Measurements from ENCODE around the gene CIAO3.
"Not testable (repeated sequence)": the region's sequence is repeated elsewhere in the genome, so short reads cannot be mapped to it uniquely, and the experiment has no call there.

CIAO3 gene

DNA sequence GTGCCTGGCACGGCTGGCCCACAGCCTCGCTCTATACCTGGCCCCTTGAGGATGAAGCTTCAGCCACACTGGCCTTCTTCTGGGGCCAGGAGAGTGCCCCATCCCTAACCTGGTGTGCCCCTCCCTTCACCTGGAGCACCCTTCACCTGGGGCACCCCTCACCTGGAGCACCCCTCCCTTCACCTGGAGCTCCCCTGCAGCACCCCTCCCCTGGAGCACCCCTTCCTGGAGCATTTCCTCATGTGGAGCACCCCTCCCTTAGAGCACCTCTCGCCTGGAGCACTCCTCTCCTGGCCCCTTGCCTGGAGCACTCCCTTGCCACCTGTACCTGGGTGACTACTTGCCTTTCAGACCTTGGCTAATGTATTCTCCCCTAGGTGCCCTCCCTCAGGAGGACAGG, 32.8 kb downstream of the CIAO3 start:
- DNase-seq = no peak

DNA sequence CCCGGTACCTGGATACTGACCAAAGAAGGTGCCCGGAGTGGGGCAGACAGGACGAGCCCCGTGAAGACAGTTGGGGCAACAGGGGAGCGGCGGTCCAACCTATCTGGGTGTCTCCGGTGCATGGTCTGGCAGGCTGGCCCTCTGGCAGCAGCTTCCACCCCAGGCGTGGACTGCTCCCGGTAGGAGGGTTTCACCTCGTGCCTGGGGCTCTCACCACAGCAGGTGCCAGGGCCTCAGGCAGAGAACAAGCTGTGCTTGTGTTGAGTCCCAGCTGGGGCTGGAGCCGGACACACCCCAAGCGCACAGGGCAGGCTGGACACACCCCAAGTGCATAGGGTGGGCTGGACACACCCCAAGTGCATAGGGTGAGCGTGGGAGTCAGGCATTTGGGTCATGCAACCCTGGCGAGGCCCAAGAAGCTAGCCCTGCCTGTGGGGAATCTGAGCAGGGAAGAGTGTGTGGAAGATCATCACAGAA, 33.7 kb downstream of the CIAO3 start:
- DNase-seq = peak; percentile 62

DNA sequence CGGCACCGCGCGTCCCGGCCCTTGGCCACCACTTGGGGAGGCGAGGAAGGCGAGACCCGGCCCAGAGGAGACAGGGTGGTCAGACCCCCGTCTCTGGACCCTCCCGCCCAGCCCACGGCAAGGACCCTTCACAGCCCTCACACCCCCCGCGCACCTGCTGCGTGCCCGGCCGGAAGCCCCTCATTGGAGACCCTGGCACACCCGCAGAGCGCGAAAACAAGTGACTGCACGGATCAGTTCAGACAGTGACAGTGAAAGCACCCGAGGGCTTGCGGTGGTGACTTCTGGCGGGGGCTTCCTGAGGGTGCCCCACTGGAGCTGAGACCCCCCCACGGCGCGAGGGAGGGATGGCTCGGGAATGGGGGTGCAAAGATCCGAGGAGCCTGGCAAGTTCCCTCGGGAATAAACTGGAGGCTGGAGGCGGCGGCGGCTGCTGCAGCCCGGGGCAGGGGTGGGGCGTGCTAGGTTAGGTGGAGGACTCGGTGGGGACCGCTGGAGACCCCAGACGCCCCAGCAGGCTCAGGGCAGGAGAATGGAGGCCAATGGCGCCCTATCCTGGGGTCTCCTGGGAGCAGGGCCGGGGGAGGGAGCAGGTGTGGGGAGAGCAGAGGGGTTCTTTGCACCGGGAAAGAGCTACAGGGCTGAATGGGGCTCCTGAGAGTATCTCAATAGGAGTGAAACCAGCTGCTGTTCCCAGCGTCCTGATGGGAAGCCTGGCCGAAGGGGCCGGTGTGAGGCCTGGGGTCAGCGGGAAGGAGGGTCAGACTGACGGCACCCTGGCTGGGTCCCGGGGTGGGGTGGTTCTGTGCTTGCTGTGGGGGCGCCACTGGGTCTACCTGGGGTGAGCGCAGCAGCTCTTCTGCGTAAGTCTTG, 34.4 kb downstream of the CIAO3 start:
- peak; percentile 62 for DNase-seq

DNA sequence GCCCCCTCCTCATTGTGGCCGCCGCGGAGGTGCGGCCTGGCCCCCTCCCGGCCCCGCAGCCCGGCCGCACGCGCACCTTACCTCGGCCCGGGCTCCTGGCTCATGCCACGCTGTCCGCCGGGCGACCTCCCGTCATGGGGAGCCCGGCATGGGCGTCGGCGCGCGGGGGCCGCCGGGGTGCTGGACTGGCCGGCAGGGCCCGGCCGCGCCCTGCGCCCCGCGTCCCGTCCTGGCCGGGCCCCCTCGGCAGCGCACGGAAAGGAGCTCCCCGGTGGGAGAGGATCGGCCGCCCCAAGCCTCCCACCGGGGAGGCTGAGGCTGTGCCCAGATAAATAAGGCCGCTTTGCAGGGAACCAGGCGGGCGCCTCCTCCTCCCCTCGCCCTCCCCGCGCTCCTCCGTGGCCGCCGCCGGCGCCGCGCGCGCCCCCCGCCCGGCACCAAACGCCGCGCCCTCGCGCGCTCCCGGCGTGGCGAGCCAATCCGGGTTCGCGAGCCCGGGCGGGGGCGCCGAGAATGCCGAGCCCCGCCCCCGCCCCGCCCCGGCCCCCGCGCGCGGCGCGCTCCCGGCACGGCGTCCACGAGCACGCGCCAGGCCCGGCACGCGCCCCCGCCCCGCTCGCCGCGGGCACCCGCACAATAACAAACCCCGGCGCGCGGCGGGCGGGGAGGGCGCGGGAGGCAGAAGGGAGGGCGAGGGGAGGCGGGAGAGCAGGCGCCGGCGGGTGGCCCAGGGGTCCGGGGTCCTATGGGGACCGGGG, 35.2 kb downstream of the CIAO3 start, which contains the start of gene FBXL16:
FBXL16 (minus strand) TSS at position 371 of the 758 bp plus-strand sequence. CDS start 8,396 bp downstream, outside the sequence.
- peak; percentile 86 for DNase-seq

DNA sequence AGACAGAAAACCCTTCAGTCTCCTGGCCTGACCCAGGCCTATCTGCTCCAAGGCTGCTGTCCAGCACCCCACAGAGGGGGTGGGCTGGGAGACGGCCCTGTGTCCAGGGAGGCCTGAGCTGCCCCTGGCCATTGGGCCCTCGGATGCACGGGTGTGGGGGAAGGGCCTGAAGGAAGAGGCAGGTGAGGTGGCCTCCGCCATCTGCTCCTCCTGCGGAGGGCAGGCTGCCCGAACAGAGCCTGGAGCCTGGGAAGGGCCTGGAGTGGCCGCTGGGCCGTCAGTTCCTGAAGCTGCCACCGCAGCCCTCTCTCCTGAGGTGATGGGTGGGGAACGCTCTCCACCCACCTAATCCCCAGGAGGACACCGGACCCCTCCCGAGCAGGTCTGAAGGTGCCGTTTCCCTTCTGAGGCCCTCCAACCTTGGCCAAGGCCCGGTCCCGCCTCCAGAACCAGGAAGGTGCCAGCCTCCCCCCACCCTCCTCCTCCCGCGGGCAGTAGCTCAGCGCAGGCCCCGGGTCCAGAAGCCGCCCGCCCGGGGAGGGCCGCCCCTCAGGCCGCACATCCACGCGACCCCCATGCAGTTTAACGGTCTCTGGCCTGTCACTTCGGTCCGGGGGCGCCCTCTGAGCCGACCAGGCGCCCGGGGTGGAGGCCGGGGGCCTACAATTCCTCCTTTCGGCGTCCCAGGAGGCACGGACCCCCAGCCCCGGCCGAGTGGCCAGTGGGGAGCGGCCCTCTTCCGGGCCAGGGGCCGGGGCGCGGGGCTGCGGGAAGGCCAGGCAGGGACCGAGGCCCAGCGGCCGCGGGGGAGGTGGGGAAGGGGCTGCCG, 36.0 kb downstream of the CIAO3 start:
- DNase-seq = peak; percentile 72

DNA sequence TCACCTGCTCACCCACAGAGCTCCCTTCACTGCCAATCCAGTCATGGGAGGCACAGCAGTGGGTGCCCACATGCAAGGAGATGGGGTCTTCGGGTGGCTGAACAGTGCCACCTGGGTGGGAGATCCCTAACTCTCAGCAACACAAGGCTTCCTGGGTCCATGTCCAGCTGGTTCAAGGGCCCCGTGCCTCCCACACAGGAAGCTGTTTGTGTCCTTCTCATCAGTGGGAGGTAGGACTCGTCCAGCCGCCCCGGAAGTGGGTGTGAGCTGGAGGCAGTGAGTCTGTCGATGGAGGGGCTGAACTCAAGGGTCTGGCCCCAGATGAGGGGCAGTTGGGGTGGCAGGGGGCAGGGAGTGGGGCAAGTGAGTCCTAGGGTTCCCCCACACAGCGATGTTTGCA, 36.8 kb downstream of the CIAO3 start:
- no peak for DNase-seq

DNA sequence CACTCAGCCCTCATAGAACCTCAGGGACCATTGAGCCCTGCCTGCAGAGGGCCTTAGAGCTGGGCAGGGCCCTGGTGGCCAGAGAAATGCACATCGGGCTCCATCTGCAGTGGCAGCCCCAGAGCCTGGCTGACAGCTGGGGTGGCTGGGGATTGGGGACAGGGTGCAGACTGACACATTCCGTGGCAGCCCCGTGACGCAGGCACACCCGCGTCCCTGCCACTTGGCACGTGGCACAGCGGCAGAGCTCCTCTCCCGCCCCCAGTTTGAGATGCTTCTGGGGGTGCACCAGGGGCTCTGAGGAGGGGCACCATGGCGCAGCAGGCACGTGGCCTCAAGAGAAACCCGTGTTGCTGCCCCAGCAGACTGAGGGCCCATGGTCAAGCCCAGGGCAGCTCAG, 37.4 kb downstream of the CIAO3 start:
- DNase-seq = no peak

DNA sequence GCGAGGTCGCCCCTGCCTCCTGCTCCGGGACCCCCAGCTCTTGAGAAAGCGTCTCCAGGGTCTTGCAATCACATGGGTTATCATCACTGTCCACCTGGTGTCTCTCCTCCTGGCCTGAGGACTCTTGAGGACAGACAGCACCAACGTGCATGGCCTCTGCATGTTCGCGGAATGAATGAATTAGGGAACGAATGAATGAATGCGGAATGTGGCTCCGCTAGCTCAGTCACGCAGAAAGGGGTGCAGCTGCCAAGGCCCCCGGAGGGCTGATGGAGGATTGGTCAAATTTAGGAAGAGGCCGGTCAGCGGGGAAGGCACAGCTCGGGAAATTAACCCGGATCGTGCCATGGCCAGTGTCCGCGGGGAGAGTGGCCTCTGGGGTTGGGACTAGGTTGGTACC, 38.5 kb downstream of the CIAO3 start:
- no peak for DNase-seq

DNA sequence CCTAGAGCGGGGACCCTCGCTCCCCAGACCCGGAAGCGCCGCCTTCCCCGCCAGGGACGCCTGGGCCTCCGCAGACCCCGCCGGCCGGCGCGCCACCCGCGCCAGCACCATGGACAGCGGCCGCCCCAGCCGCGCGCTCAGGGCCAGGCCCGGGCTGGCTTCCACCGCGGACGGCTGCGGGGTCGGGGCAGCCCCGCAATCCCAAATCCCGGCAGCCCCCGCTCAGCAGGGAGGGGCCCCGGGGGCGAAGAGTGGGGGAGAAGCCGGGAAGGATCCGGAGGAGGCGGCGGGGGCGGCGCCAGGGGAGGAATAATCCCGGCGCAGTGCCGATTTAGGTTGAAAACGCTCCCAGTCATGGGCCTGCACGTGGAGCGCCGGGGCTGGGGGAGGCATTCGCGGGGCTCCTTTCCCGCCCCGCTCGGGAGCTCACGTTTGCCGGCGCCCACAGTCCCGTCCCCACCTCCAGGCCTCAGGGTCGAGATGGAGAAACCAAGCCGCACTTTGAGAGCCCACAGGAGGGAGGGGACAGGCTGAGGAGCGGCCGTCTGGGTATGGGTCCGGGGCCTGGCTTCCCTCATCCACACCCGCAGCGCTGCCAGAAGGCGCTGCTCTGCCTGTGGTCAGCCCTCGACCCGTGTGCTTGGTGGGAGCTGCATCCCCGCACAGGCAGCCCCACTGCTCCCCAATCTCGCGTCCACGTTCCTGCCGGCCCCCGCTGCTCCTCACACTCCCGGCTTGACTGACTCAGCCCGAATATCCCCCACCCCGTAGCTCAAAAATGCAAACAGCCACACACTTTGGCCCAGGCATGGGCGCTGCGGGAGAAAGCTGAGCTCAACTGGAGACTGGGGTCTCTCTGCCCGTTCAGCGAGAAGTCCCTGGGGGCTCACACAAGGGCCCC, 39.9 kb downstream of the CIAO3 start:
- no peak for DNase-seq

DNA sequence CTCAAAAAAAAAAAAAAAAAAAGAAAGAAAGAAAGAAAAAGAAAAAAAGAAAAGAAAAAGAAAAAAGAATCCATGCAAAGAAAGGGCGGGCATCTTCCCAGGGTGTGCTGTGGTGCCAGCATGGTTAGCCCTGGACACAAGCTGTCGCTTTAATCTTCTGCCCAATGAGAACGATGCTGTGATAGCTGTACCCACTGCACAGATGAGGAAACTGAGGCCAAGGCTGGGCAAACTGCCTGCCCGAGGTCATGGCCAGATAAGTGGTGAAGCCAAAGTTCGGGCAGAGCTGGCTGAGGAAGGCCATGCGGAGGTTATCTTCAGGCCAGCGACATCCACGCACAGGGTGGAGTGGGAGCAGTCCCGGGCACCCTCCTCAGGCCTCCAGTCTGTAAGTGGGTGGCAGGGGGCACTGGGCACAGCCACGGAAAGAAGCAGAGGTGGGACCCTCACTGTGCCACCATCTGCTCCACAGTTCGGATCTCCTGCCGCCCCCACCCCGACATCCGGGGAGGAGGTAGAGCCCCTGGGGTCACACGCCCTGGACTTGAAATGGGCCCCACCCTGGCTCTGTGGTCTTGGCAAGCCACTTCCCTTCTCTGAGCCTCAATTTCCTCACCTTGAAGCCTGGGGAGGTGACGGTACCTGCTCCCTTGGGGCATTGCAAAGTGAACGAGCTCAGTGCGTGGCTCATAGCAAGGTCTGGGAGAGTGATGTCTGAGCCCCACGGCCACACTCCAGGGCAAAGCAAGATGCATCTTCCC, 41.7 kb downstream of the CIAO3 start:
- DNase-seq = no peak

DNA sequence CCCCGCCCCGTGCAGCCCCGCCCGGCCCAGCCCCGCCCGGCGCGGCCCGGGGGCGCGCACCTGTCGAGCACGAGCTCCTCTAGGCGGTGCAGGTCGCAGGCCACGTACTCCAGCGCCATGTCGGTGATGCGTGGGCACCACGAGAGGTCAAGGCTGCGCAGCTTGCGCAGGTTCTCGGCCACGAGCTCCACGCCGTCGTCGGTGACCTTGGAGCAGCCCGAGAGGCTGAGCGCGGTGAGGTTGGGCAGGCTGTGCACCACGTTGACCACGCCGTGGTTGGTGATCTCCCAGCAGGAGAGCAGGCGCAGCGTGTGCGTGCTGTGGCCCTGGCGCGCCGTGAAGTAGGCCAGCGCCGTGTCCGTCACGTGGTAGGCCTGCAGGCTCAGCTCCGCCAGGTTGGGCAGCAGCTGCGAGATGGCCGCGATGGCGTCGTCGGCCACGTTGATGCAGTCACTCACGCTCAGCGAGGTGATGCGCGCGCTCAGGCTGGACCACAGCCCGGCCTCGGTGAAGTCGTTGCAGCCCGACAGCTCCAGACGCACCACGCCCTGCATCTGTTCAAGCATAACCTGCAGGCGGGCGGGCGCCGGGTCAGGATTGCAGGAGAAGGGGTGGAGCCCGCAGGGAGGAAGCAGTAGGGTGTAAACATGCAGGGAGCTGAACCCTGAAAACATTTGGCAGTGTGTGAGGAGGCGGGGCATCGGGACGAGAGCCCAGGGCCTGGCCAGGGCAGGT, 45.3 kb downstream of the CIAO3 start:
- DNase-seq = peak; percentile 95

DNA sequence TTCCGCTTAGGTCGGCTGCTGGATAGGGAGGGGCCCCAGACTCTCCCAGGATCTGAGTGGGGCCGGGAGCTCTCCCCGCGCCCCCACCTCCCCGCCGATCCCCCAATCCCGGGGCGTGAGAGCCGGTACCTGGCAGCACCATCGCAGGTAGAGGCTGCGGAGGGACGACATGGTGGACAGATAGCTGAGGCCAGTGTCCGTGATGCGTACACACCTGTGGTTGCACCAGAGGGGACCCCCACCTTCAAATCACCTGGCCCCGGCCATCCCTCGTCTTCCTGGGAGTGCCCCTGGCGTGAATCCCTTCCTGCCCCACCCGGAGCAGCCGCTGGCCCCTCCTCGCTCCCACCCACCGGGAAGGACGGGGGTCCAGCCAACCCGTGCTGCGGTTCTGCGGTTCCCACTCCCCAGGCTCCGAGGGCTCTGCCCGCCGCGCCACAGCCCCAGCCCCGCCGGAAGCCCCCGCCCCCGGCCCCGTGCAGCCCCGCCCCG, 45.9 kb downstream of the CIAO3 start:
- no peak for DNase-seq

DNA sequence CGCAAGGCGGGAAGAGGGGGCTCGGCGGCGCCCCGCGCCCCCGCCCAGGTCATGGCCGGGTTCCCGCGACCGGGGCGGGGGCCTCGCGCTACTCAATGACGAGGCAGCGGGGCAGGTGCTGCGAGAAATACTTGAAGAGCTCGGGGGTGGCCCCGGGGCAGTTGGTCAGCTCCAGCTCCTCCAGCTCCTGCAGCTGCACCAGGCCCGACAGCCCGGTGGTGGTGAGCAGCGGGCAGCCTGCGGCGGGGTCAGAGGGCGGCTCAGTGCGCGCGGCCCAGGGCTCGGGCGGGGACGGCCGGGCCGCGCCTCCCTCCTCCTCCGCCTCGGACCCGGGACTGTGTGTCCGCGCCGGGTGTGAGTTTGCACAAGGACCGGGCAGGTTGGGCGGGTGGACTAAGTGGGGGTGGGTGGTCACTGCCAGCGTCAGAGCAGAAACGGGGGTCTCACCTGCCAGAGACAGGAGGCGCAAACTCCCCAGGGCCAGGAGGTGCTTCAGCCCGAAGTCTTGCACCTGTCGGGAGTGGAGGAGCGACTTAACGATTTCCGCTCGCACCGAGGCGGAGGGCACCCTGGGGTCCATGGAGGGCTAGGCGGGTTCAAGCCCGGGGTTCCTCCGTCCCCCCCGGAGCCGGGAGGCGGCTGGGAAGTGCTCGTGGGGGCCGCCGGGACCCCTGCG, 46.5 kb downstream of the CIAO3 start:
- DNase-seq = no peak

DNA sequence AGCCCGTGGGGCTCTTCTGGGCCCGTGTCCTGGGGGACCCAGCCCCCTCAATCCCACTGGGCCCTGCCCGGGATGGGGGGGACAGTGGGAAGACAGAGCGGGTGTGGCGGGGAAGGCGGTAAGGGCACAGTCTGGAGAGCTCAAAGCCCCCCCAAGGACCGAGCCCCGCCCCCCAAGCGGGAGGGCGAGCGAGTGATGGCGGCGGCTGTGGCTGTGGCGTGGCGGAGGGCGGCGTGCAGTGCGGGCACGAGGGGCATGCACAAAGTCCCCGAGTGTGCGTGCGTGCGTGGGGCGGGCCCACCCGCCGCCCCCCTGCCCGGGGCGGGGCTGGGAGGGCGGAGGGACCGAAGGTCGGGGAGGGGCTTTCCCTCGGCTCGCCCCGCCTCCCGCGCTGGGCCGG, 47.0 kb downstream of the CIAO3 start:
- no peak for DNase-seq

DNA sequence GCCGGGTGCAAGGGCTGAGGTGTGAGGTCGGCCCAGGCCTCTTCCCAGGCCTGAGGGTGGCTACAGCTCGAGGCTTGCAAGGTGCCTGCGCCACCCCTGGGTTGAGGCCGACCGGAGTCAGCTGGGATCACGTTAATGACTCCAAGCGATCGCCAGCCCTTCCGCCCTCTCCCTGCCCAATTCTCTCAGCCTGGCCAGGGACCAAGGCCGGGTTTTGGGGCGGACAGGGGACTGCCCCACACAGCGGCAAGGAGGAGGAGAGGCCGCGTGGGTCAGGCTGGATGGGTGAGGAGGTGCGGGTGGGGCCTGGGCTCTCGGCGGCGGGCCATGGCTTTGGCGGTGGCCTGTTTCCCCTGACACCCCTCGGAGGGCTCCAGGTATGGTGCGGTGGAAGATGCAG, 47.4 kb downstream of the CIAO3 start:
- DNase-seq = peak; percentile 42

DNA sequence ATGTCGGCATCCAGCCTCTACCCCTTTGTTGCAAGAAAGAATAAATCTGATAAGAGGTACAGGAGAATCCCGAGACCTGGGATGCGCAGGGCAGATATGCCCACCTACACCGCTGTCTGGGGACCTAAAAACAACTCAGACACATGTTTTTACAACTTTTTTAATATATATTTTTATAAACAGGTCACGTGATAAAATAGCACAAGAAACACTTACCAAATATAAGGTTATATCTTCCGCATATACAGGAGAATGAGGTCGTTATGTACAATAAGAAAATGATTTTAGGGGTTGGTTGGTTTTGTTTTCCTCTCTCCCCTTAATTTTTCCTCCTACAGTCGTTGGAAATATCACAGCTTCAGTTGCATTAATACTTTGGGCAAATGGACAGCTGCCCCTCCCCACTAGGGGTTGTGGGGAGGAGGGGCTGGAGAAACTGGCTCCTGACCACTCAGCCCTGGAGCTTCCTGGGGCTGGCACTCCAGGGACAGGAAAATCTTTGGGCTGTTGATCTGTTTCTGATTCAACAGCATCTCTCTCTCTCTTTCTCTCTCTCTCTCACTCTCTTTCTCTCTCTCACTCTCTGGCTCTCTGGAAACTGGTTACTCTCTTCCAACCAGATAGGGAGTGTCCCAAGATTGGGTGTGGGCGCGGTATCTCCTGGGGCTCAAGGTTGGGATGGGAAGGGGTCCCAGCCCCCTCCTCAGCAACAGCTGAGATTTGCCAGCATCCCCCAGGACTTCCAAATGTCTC, 48.3 kb downstream of the CIAO3 start:
- peak; percentile 40 for DNase-seq

DNA sequence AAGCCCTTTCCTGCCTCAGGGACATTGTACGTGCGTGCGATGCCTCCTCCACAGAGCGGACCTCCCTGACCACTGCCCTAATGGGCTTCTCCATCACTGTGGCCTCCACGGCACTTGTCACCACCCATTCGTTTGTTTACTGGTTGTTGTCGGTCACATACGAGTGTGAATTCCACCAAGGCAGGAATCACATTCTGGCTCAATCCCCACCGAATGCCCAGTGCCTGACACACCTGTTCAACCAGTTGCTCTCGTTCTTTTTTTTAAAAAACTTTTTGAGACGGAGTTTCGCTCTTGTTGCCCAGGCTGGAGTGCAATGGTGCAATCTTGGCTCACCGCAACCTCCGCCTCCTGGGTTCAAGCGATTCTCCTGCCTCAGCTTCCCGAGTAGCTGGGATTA, 49.6 kb downstream of the CIAO3 start:
- not testable (repeated sequence) for DNase-seq

DNA sequence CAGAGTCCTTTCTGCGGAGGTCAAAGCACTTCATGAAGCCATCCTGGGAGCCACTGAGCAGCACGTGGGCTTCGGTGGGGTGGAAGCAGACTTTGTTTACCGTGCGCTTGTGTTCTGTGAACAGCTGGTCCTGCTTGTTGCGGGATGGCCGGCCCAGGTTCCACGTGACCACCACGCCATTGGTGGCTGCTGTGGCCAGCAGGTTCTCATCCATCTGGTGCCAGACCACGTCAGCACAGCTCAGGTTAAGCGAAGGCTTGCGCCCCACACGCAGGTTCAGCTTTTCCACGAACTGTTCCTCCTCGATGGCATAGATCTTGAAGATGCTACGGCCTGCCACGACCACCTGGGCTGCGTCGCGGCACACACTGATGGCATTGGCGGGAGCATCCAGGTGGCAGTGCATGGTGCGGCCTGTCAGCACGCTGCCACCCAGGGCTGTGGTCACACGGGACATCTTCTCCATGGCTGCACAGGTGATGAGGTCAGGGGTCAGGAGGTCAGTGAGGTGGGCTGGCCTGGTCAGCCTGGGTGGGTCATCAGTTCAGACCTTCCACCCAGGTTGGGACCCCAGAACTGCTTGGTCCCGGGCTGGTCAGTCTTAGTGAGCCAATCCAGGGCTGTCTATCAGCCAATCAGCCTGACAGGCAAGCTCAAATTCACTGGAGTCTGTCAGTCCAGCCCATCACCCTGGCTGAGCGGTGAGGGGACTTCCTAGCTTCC, 51.5 kb downstream of the CIAO3 start:
- peak; percentile 51 for DNase-seq
